ENCODE data around the gene LEMD1.
"Not testable (repeated sequence)": the region's sequence is repeated elsewhere in the genome, so short reads cannot be mapped to it uniquely, and the experiment has no call there.

The LEMD1 gene

DNA sequence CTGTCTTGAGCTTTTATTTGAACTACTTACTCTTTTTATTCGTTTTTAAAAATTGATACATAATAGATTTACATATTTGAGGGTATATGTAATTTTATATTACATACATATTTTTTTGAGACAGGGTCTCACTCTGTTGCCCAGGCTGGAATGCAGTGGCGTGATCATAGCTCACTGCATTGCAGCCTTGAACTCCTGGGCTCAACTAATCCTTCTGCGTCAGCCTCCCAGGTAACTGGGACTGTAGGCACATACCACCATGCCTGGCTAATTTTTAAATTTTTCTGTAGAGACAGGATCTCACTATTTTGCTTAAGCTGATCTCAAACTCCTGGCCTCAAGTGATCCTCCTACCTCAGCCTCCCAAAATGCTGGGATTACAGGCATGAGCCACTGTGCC, 38.9 kb downstream of the LEMD1 start:
- not testable (repeated sequence) for DNase-seq

- DNase-seq = no peak
Measured at GRCh38 chr1:205382561-205382960, 39.3 kb downstream of the LEMD1 start.

DNA sequence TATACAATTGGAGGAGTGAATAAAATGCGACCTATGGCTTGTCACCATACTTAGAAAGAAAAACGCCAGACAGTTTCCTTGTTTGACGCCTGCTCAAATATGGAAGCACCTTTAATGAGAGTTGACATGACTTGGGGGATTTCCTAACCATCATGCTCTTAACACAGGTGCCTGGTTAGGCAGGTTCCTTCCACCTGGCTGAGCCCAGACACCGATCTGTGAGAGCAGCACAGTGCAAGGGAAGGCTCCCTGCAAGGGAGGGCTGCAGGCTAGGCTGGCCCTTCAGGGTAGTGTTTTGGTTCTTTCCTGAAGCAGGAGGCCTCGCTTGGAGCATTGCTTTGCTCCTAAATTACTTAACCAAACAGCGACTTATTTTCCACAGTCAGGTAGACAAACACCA, 40.6 kb downstream of the LEMD1 start:
- no peak for DNase-seq

DNA sequence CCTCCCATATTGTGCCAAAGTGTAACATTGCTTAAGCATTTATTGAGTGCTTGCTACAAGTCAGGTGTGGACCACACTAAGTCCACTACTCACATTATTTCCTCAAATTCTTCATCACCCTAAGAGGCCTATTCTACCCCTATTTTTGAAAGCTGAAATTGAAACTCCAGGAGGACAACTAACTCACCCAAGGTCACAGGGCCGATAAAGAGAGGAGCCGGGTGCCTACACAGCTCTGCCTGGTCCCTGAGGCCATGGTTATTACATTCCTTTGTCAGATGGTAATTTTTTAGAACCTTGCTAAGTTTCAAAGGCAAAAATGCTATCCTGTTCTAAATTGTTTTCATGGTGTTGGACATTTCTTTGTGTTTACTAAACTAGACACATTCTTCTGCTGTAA, 41.0 kb downstream of the LEMD1 start:
- DNase-seq = no peak

GRCh38 chr1:205379056-205379455, 42.8 kb downstream of the LEMD1 start:
- no peak for DNase-seq

GRCh38 chr1:205377355-205377754, 44.5 kb downstream of the LEMD1 start:
- DNase-seq = no peak

DNA sequence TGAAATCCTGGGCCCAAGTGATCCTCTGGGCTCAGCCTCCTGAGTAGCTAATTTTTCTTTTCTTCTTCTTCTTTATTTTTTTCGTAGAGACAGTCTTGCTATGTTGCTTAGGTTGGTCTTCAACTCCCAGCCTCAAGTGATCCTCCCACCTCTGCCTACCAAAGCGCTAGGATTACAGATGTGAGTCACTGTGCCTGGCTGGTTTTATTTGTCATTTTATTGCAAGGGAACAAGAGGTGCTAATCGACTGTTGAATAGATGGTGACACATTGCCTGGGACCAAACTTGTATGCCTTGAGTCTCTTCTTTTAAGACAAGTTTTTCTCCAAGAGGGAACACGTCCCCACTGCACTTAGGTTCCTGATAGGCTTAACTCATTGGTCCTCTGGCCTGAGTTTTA, 45.1 kb downstream of the LEMD1 start:
- no peak for DNase-seq

DNA sequence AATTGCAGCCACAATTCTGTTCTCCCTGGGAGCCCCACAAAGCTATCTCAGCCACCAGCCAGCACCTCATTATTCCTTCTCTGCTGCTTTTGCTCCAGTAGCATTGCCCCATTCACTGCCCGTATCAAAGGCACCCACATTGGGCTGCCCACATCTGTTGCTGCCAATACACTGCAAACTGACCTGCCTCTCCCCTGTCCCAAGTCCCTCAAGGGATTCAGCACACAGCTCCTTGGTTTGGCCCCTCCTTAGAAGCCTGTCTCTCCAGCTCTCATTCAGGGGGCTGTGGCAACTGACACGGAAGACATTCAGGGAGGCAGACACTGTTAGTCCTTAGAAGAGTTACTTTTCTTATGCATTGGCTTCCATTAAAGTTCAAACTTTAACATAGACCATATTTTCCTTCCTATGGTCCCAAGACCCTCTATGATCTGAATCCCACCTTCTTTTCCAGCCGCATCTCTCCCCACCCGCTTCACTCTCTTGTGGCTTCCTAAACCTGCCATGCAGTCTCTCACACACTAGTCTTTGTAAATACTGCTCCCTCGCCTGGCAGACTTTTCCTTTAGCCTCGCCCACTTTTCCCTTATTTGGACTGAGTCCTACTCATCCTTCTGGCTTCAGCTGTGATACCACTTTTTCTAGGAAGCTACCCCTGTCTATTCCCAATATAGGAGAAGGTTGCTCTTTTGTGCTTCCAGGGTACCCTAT, 45.9 kb downstream of the LEMD1 start:
- DNase-seq = peak in 8 of 56 donors; percentile 13 to 41 (median 26)

- no peak for DNase-seq
Measured at GRCh38 chr1:205374210-205375078, 47.4 kb downstream of the LEMD1 start.

DNA sequence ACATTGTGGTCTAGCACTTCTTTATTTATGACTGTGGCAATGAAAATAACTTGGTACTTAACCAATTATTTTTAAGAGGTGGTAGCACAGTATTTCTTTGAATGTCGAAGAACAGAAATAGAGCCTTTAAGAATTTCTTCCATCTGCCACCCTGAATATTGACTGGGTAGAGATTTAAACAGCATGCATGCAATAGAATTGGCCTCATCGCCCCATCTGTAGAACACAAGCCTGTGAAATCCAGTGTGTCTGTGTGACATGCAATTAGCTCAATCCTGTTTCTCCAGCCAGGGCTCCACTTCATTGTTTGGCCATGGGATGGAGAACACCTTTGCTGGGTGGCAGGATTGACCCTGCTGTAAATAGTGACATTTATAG, 48.1 kb downstream of the LEMD1 start:
- DNase-seq = no peak

GRCh38 chr1:205373022-205373797, 48.6 kb downstream of the LEMD1 start:
- no peak for DNase-seq

DNA sequence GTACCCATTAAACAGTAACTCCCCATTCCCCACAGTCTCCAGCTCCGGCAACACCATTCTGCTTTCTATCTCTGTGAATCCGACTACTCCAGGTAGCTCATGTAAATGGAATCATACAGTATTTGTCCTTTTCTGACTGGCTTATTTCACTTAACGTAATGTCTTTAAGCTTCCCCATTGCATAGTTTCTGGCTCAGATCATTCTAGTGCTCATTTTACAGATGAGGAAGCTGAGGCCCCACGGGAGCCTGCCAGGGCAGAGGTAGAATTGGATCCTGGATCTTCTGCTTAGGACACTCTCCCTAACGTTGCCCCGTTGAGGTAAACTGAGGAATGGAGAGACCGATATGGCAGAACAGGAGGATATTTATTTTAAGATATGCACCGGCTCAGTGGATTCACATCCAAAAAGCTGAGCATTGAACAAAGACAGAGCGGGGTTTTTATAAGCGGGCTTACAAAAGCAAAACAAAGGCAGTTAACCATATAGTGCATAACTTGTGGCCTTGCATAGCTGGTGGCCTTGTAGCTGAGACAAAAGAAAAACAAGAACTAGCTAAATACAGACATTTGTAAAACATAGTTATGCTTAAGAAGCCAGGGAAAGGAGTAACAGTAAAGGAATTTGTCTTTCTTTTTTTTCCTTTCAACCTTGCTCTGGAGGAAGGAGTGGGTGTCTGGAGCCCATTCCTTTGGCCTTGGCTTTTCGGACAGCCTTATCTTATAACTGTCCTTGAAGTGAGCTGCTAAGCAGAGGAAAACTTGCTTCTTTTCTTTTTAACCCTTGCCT, 49.8 kb downstream of the LEMD1 start:
- no peak for DNase-seq

GRCh38 chr1:205370780-205371179, 51.1 kb downstream of the LEMD1 start:
- no peak for DNase-seq

- peak in 11 of 56 donors; percentile 10 to 61 (median 21) for DNase-seq
Measured at GRCh38 chr1:205369701-205370123, 52.1 kb downstream of the LEMD1 start.

DNA sequence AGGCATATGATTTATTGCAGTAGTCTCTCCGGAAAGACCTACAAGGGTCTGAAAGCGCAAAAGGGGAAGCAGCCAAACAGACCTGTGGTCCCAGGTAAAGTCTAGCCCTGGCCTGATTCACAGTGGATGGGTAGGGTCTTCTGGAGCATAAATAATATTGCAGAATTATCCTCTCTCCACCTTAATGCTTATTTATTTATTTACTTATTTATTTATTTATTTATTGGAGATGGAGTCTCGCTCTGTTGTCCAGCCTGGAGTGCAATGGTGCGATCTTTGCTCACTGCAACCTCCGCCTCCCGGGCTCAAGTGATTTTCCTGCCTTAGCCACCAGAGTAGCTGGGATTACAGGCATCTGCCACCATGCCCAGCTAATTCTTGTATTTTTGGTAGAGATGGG, 53.4 kb downstream of the LEMD1 start:
- DNase-seq = no peak

DNA sequence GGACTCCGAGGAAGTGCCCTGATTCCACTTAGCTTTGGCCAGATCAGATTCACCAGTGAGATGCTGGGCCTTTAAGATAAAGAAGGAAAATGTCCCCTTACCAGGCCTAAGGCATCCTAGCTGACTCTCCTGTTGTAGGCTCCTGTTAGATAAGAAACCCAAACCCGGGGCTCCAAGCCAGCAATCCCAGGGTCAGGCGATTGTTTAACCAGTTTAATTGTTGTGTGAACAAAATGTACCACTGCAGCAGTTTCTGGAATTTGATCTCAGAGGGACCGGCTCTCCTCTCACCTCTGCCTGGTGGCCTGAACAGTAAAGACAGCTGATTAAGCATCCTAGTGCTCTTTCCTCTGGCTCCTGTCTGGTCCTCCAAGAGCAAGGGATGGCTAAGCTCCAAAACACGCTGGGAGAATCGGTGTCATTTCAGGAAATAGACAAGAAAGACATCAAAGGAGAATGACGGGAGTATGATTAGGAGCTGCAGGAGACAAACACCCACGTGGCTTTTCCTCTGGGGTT, 55.9 kb downstream of the LEMD1 start:
- no peak for DNase-seq

DNA sequence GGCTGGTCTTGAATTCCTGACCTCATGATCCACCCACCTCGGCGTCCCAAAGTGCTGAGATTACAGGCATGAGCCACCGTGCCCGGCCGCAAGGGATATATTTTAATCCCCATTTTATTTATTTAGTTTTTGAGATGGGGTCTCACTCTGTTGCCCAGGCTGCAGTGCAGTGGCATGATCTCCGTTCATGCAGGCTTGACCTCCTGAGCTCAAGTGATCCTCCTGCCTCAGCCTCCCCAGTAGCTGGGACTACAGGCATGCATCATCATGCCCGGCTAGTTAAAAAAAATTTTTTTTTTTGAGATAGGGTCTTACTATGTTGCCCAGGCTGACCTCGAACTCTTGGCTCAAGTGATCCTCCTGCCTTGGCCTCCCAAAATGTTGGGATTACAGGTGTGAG, 56.8 kb downstream of the LEMD1 start:
- DNase-seq = not testable (repeated sequence)

GRCh38 chr1:205360891-205361290, 61.0 kb downstream of the LEMD1 start:
- DNase-seq = no peak

GRCh38 chr1:205359771-205360565, 61.9 kb downstream of the LEMD1 start:
- DNase-seq = peak in 31 of 56 donors; percentile 6 to 71 (median 46)

GRCh38 chr1:205358579-205358978, 63.3 kb downstream of the LEMD1 start:
- DNase-seq = no peak
